NB4 (cell line): ENCODE results near the gene TFCP2L1.

Source experiments
- DNase-seq: peaks from one replicate; pipeline ENCODE4 v3.0.0; 2010; ENCODE audit warnings: low read depth
- H3K4me3 ChIP-seq: one replicate; pipeline ENCODE4 v1.5.1; 2011; ENCODE audit warnings: mild to moderate bottlenecking, low read depth, low read length, moderate library complexity
- CTCF ChIP-seq: IDR thresholded peaks from one replicate; pipeline ENCODE4 v1.5.1; 2012; ENCODE audit warnings: low read depth, low read length
- MAX ChIP-seq: IDR thresholded peaks from 2 replicates; pipeline ENCODE4 v1.6.1; 2011; ENCODE audit warnings: low read depth, low read length
- MYC ChIP-seq: IDR thresholded peaks from 2 replicates; pipeline ENCODE4 v1.6.1; 2011; ENCODE audit warnings: low read depth, low read length
- POLR2A ChIP-seq: IDR thresholded peaks from 2 replicates; pipeline ENCODE4 v1.6.1; 2011; ENCODE audit warnings: mild to moderate bottlenecking; ENCODE audit not compliant: insufficient read length; ENCODE audit errors: extremely low read depth

The TFCP2L1 gene

GRCh38 chr2:121260370-121261154 lies 24.4 kb downstream of the TFCP2L1 start:
- no peak for DNase-seq
- TF ChIP-seq MAX (no peak), POLR2A (no peak)
- H3K4me3 ChIP-seq = no peak overlapping the region

- H3K4me3 ChIP-seq = no peak overlapping the region
- TF ChIP-seq MAX (no peak), CTCF (no peak), MYC (no peak), POLR2A (no peak)
- DNase-seq = no peak
Observed at GRCh38 chr2:121258051-121258450, 27.0 kb downstream of the TFCP2L1 start.

- TF ChIP-seq CTCF = no peak
- TF ChIP-seq MYC = no peak
- DNase-seq = no peak
- H3K4me3 ChIP-seq = no peak overlapping the region
Observed at GRCh38 chr2:121257480-121257840, 27.5 kb downstream of the TFCP2L1 start.

GRCh38 chr2:121256720-121257479 lies 28.1 kb downstream of the TFCP2L1 start:
- no peak for DNase-seq
- H3K4me3 ChIP-seq = no peak overlapping the region
- TF ChIP-seq POLR2A (no peak), MAX (no peak)

GRCh38 chr2:121255358-121255757 lies 29.6 kb downstream of the TFCP2L1 start:
- TF ChIP-seq CTCF = no peak
- no peak for TF ChIP-seq POLR2A
- no peak for TF ChIP-seq MAX
- TF ChIP-seq MYC = no peak
- DNase-seq = no peak
- H3K4me3 ChIP-seq = no peak overlapping the region

GRCh38 chr2:121254748-121255147 lies 30.3 kb downstream of the TFCP2L1 start:
- H3K4me3 ChIP-seq = no peak overlapping the region
- DNase-seq = no peak
- no peak for TF ChIP-seq POLR2A
- no peak for TF ChIP-seq MYC

GRCh38 chr2:121253674-121254240 lies 31.2 kb downstream of the TFCP2L1 start:
- TF ChIP-seq MAX = no peak
- TF ChIP-seq MYC = no peak
- no peak for TF ChIP-seq POLR2A
- no peak for TF ChIP-seq CTCF
- no peak for DNase-seq
- H3K4me3 ChIP-seq = no peak overlapping the region
